NCI-H128 (cell line): Measurements from ENCODE around the gene ERVV-1.
"Not testable (repeated sequence)": the region's sequence is repeated elsewhere in the genome, so short reads cannot be mapped to it uniquely, and the experiment has no call there.

Experiments used
- DNase-seq: peaks from one replicate; lab custom pipeline; 2025; ENCODE audit not compliant: unreplicated experiment; lab: John Stamatoyannopoulos, UW

Gene ERVV-1, protein sequence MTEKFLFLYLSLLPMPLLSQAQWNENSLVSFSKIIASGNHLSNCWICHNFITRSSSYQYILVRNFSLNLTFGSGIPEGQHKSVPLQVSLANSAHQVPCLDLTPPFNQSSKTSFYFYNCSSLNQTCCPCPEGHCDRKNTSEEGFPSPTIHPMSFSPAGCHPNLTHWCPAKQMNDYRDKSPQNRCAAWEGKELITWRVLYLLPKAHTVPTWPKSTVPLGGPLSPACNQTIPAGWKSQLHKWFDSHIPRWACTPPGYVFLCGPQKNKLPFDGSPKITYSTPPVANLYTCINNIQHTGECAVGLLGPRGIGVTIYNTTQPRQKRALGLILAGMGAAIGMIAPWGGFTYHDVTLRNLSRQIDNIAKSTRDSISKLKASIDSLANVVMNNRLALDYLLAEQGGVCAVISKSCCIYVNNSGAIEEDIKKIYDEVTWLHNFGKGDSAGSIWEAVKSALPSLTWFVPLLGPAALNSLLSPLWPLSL

DNA sequence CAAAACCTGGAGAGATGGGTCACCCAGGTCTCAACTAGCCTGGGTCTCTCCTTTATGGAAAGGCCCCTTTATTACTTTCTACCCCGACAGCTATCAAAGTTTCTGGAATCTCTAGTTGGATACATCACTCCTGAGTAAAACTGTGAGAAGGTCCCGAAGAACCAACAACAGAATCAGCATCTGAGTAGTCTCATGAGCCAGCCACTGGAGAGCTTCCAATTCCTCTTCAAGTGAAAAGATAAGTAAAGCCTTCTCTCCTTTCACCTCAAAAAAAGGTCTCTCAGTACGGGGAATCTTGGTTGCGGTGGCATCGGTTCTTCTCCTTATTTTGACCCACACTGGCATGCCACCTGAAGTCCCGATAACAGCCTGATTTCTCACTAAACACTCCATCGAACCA lies at the start of gene ERVV-1:
Gene ERVV-1 (plus strand): TSS at position 301 of the 400 bp plus-strand sequence. CDS start 170 bp downstream, outside the sequence.
- no peak for DNase-seq

DNA sequence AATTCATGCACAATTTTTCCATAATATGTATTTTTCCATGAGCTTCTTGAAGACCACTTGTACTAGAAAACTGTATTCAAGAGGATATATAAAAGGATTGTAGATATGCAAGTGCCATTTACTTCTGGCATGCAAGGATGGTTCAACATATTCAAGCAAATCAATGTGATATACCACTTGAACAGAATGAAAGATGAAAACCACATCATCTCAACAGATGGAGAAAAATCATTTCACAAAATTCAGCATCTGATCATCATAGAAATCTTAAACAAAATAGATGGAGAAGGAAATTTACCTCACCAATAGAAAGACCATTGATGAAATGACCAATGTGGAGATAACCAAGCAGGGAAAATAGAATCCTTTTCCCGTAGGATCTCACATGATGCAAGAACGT lies 45.9 kb upstream of the ERVV-1 start:
- no peak for DNase-seq

DNA sequence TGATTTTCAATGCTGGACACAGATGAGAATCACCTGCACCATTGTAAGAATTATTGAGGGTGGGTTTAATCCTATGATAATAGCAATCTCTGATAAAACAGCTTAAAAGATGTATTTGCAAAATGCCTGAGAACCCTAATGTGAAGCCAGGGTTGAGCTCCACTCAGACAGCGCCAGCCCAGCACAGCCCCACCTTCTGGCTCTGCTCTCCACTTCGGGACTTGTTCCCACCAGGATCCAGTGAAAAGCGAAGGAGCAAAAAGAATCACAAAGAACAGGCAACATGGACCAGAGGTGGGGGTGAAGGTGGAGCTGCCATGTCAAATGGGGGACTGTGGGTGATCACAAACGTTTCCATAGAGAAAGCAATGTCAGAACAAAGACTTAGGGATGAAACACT lies 32.4 kb upstream of the ERVV-1 start:
- no peak for DNase-seq

DNA sequence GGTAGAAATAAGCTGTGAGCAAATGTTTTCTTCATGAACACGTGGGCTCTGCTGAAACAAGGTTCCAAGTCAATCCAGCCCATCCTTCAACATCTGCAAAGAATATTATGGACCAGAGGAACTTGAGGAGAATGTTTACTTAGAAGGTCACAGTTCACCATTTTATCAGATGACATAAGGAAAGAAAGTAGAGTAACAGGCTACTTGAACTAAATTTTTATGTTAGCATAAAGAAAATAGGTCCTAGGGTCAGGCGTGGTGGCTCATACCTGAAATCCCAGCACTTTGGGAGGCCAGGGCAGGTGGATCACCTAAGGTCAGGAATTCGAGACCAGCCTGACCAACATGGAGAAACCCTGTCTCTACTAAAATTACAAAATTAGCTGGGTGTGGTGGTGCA lies 30.6 kb upstream of the ERVV-1 start:
- not testable (repeated sequence) for DNase-seq

DNA sequence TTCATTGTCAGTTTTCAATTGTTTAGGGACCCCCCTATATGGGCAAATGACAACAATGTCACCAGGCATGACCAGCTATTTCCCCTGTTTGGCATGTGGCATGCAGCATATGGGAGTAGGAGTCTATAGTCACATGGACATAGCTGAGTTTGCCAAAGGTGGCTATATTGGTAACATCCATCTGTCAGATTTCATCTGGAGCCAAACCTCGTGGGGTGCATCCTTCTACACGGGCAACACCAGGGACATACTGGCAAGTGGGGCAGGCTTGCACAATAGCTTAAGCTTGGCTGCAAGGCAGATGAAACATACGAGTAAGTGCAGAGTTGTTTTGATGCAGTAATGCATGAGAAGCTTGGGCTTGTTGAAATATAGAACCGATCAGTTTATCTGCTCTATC lies 26.5 kb upstream of the ERVV-1 start:
- DNase-seq: no peak

DNA sequence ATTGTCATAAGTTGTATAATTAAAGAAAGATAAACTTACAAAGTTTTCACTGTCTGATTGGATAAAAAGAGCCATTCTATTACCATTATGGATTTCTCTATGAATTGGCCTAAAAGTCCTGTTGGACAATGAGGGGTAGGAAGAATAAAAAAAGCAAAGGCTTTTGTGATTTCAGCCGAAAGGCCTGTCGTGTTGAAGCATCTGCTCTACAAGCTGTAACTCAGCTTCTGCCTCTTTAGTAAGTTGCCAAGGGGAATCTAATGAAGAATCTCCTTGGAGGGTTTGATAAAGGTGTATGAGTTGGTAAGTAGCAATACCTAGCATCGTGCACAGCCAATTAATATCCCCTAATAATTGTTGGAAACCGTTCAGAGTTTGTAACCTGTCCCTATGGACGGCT lies 25.2 kb upstream of the ERVV-1 start:
- no peak for DNase-seq

DNA sequence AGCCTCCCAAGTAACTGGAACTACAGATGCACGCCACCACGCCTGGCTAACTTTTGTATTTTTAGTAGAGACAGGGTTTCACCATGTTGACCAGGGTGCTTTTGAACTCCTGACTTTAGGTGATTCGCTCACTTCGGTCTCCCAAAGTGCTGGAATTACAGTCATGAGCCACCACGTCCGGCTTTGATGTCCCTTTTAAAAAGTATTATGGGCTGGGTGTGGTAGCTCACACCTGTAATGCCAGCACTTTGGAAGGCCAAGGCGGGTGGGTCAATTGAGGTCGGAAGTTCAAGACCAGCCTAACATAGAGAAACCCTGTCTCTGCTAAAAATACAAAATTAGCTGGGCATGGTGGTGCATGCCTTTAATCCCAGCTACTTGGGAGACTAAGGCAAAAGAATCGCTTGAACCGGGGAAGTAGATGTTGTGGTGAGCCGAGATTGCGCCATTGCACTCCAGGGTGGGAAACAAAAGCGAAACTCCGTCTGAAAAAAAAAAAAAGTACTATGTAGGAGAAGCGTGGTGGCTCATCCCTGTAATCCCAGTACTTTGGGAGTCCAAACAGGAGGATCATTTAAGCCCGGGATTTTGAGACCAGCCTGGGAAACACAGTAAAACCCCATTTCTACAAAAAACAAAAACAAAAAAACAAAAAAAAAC lies 22.8 kb upstream of the ERVV-1 start:
- no peak for DNase-seq

DNA sequence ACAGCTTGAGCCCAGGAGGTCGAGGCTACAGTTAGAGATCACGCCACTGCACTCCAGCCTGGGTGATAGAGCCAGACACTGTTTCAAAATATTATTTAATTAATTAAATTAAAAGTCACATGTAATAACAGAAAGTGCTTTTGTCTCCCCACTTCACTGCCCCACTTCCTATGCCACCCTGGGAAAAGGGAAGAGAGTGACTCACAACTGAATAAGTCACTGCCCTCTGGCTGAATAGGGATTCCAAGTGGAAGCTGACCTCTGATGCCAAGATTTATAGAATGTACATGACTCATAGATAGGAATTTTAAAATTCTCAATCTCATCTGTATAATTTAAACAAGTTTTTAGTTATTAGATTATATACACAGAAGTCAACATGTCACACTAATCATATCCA lies 22.2 kb upstream of the ERVV-1 start:
- DNase-seq: no peak

DNA sequence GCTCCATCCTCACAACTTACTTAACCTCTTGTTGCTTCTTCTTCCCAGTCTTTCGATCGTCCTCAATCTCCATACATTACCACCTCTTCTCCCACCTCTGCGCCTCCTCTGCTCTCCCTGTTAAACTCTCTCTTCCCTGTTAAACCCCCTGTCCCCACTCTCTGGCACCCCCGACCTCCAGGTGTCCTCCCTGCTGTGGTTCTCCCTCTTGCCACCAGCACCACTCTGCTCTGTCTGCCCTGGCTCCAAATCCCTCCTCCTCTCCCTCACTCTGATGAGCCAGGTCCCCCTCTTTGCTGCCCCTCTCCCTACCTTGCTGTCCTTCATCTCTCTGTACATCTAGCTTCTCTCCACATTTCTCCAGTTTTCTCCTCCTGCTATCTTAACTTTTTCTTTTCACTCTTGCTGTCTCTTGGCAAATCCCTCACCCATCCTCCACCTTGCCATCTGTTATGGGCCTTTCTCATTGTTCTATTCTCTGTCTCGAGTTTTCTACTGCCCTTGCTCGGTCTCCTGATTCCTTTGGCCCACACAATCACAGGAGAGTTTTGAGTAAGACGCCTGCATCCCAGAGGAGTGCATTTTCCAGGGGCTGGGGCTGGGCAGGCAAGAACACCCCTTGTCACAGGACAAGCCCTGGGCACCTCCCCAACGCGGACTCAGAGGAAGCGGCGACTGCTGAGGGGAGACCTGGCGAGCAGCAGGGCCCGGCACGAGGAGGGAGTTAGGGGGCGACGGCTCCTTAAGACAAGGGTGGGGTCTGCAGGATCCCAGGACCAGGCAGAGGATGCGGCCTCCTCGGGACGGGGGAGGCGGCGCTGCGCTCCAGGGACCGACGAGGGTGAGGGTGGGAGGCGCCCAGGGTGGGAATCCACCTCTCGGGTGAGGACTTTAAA lies 21.4 kb upstream of the ERVV-1 start:
- no peak for DNase-seq

DNA sequence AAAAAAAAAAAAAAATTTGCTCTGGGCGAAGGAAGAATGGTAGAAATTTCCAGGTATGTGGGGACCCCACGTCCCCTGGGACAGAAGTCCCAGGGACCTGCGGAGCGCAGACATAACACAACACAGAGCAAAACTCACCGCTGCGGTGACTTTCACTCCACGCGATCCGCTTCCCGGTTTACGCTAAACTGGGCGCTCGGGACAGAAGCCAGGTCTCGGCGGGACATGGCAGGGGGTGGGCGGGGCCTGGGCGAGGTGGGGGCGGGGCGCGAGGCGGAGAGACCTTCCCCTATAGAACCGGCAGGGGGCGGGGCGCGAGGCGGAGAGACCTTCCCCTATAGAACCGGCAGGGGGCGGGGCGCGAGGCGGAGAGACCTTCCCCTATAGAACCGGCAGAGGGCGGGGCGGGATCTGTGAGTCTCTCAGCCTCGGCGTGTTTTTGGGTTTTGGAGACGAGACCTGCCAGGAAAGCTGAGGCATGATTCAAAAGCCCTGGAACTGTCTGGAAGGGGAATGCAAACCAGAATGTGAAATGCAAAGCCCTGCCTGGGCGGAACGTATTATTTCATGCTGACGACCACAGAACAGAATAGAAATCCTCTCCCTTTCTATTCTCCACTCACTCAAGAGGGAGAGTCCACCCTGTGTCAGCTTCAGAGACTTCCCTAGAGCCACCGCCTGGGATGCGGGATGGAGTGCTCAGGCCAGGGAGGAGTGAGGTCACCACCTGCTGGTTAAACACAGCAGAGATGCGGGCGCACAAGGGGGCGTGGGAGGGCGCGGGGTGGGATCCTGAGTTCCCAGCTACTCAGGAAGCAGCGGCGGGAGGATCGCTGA lies 20.2 kb upstream of the ERVV-1 start:
- DNase-seq: no peak

DNA sequence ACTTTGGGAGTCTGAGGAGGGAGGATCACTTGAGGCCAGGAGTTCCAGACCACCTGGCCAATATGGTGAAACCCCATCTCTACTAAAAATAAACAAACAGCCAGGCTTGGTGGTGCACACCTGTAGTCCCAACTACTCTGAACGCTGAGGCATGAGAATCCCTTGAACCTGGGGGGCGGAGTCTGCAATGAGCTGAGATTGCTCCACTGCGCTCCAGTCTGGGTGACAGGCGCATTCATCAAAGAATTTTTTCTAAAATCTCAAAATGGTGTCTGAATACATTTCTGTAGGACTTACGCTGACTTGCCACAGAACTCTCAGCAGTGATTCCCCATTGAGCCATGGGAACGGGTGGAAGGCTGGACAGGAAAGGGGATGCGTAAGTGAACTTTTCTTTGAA lies 18.0 kb upstream of the ERVV-1 start:
- no peak for DNase-seq

DNA sequence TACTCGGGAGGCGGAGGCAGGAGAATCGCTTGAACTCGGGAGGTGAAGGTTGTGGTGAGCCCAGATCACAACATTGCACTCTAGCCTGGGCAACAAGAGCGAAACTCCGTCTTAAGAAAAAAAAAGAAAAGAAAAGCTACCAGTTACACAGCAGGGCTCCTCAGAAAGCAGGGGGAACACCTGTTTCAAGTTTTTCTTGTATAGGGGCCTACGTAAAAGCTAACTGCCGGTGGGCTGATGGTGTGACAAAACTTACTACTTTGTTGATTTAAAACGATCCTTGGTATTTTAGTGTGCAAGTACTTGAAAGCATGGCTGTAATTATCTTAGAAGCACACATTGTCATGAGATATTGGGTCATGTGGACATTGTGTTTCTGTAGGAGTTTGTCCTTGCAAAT lies 15.7 kb upstream of the ERVV-1 start:
- DNase-seq: no peak

DNA sequence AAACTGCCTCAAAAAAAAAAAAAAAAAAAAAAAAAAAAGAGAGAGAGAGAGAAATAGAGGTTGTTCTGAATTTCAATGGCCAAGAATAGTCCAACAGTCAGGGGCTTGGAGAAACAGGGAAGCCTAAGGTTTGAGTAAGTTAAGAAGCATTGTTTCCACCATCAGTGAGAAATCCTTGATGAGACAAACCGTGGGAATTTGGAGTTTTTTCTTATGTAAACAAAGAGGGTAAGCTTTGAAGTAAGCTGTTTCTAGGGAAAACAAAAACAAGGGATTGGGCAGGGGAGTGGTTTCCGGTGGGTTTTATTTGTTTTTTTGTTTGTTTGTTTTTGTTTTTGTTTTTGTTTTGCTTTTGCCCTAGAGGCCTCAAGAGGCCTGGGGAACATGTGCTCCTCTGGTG lies 11.2 kb upstream of the ERVV-1 start:
- no peak for DNase-seq

DNA sequence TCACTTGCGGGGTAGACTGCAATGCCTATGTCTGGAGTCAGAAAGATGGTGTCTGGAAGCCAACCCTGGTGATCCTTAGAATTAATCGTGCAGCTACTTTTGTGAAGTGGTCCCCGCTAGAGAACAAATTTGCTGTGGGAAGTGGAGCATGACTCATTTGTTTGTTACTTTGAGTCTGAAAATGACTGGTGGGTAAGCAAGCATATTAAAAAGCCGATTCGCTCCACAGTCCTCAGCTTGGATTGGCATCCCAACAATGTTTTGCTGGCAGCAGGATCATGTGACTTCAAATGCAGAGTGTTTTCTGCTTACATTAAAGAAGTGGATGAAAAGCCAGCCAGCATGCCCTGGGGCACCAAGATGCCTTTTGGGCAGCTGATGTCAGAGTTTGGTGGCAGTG lies 9.5 kb upstream of the ERVV-1 start:
- no peak for DNase-seq

DNA sequence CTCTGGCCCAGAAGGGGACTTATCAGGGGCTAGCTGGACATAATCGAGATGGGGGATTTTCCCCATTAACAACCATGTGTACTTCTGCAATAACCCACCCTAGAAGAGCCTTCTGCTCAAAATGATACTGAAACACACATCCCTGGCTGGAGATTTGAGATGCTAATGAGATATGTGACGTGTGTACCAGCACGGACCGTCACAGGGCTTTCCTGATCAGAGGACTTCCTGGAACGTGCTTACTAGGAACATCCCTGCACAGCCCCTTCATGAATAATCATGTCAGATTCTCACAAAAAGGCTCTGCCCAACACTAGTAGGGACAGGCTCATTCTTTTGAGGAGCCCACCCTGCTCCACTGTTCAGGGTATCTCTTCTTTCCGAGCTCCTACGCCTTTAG lies 6.5 kb upstream of the ERVV-1 start:
- DNase-seq: no peak

DNA sequence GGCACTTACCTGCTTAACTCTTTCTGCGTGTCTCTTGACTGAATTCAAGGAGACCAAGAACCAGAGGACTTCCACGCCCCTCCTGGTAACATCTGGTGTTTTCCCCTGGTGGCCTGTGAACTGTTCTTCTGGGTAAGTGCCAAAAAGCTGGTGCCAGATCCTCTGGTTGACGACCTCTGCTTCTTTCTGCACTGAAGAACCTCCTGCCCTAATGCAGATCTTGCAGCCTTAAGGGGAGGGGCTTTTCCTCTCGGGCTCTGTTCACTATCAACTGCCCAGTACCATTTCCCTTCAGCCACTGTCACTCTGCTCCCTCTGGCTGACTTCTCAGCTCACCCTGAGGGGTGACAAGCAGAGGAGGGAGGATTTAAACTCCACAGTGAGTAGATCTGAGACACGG lies 6.1 kb upstream of the ERVV-1 start:
- DNase-seq: no peak

DNA sequence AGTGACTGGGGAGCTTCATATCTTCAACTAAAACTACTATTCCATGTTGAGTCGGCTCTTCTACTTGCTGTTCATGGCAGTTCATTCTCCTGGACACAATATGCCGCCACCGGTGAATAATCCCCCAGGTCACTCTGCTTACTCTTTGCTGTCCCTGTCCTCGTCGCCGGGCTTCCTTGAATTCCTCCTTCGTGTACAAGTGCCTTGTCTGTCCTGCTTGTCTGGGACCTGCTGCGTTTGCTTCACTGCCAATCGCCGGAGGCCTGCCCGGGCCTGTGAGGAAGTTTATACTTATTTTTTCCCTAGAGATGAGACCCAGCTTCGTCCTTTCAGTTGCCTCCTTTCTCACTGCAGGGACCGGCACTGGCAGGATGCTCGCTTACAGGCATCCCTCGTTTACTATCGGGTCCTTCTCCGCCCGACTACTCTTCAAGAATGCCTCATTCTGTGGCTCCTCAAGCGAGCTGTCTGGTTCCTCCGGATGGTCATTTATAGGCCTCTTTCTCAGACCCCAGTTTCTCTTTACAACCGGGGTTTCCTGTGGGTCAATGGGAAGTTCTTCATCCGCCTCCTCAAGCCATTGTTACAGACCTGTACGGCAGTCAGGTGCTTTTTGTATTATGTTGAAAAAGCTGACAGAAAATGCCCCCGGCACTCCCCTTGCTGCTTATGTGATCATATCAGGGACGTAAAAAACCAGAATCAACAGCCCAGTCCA lies 5.5 kb upstream of the ERVV-1 start:
- no peak for DNase-seq

DNA sequence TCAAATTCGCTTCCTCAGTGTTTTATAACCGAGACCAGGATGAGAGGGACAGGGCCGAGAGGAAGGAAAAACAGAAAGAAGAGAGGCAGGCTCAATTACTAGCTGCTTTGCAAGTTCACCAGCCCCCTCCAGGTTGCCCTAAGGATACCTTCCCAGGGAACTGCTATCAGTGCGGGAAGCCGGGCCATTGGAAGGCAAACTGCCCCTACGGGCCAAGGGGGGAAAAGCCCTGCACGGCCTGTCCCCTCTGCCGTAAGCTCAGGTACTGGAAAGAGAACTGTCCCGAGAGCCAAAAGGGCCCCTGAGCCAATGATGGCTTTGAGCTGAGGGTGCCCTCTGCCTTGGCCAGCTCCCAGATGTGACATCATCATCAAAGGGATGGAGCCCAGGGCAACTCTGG lies 3.2 kb upstream of the ERVV-1 start:
- no peak for DNase-seq

DNA sequence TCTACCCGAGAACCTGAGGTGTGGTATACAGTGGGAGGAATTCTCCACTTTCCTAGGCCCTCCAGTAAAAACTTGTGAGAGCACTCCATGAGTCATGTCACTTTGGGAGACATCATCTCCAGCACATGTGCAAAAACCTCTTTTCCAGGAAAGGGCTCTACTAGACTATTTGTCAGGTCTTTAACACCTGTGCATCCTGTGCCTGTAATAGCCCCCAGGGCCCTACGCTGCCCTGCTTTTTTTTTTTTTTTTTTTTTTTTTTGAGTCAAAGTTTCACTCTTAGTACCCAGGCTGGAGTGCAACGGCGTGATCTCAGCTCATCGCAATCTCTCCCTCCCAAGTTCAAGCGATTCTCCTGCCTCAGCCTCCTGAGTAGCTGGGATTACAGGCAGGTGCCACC lies 1.7 kb upstream of the ERVV-1 start:
- DNase-seq: no peak

DNA sequence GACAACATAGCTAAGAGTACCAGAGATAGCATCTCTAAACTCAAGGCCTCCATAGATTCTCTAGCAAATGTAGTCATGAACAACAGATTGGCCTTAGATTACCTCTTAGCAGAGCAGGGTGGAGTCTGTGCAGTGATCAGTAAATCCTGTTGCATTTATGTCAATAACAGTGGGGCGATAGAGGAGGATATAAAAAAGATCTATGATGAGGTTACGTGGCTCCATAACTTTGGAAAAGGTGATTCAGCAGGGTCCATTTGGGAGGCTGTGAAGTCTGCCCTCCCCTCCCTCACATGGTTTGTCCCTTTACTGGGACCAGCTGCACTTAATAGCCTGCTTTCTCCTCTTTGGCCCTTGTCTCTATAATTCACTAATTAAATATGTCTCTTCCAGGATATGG lies 1.4 kb downstream of the ERVV-1 start:
- no peak for DNase-seq
